ENCODE measurements around the gene EVL. TPM values are rescaled to one million over a fixed set of nuclear protein-coding genes. Genes with fewer than 3 reads are reported as not detected.

The EVL gene
- total and polyA plus RNA-seq, 2 donors (not counting 3 experiments of a cell fraction or from before 2014, with no cell fraction given): 34.6 to 62.5 TPM

- Histone ChIP-seq H3K9ac (replicated peaks; ENCODE audit: extremely low read depth, insufficient read depth, low read length) (peak overlapping the region; percentile 30), H3K36me3 (ENCODE audit: control insufficient read depth in 2 of 2, extremely low read depth in 1 of 2, insufficient read depth in 2 of 2, low read length in 2 of 2) (no peaks in the 10 kb centered on the region), H4K20me1 (replicated peaks; ENCODE audit: control insufficient read depth, extremely low read depth, insufficient read depth, low read length) (no peaks in the 10 kb centered on the region), H3K4me1 (ENCODE audit: control insufficient read depth, extremely low read depth, insufficient read depth, low read length) (peaks cover 5% of the 10 kb centered on the region), H3K4me3 (replicated peaks in 1 of 3; ENCODE audit: insufficient read depth in 1 of 3, low read depth in 1 of 3, low read length in 3 of 3) (peak overlapping the region in 2 of 3 experiments; percentile 12 to 30), H3K27me3 (ENCODE audit: control insufficient read depth in 2 of 2, insufficient read depth in 2 of 2, low read length in 2 of 2) (no peaks in the 10 kb centered on the region), H3K9me1 (replicated peaks; ENCODE audit: control insufficient read depth, extremely low read depth, insufficient read depth, low read length) (no peaks in the 10 kb centered on the region), H3K79me2 (ENCODE audit: control insufficient read depth, insufficient read depth, low read length) (no peaks in the 10 kb centered on the region), H3K9me3 (replicated peaks; ENCODE audit: control insufficient read depth, insufficient read depth, low read length) (no peaks in the 10 kb centered on the region), H3K27ac (ENCODE audit: insufficient read depth, low read depth, low read length) (peak overlapping the region; percentile 45), H2AFZ (ENCODE audit: low read depth, low read length) (peak overlapping the region; percentile 92), H3K4me2 (ENCODE audit: insufficient read depth, low read length) (peak overlapping the region; percentile 37)
- ChIA-PET POLR2A (interaction anchor here (0.6 kb wide), 1 partner anchor 551 kb away, joined by 3 read pairs; no protein-coding TSS in a partner anchor), CTCF (interaction anchor here (0.5 to 2.2 kb wide), 38 partner anchors 9 to 463 kb away, joined by 3 to 26 read pairs (median 4); no protein-coding TSS in a partner anchor)
- intact Hi-C loops (cut with micrococcal nuclease) (loop anchor here (1.0 to 2.0 kb wide), 8 partner anchors 48 to 462 kb away; no protein-coding TSS in a partner anchor), dilution Hi-C loops (cut with MboI; ENCODE audit: extremely low pct_ligation_motif_present, low sequenced_read_pairs) (no loop called here)
- TF ChIP-seq JUN (IDR thresholded peaks at IDR 0.05; ENCODE audit: borderline replicate concordance, insufficient read depth, insufficient read length, low read depth) (no peak), POLR2AphosphoS5 (IDR thresholded peaks at IDR 0.05; ENCODE audit: insufficient read depth, low read depth, low read length) (peak; percentile 64), POLR2A (IDR thresholded peaks at IDR 0.05; ENCODE audit: low read depth, low read length) (no peak), FOS (IDR thresholded peaks at IDR 0.05; ENCODE audit: borderline replicate concordance, insufficient read depth, low read length) (no peak)
- TF ChIP-seq, protein P1, sequence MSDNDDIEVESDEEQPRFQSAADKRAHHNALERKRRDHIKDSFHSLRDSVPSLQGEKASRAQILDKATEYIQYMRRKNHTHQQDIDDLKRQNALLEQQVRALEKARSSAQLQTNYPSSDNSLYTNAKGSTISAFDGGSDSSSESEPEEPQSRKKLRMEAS (IDR thresholded peaks at IDR 0.05; ENCODE audit: insufficient read depth, insufficient read length): peak; percentile 86
- TF ChIP-seq, protein P2, sequence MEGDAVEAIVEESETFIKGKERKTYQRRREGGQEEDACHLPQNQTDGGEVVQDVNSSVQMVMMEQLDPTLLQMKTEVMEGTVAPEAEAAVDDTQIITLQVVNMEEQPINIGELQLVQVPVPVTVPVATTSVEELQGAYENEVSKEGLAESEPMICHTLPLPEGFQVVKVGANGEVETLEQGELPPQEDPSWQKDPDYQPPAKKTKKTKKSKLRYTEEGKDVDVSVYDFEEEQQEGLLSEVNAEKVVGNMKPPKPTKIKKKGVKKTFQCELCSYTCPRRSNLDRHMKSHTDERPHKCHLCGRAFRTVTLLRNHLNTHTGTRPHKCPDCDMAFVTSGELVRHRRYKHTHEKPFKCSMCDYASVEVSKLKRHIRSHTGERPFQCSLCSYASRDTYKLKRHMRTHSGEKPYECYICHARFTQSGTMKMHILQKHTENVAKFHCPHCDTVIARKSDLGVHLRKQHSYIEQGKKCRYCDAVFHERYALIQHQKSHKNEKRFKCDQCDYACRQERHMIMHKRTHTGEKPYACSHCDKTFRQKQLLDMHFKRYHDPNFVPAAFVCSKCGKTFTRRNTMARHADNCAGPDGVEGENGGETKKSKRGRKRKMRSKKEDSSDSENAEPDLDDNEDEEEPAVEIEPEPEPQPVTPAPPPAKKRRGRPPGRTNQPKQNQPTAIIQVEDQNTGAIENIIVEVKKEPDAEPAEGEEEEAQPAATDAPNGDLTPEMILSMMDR (IDR thresholded peaks at IDR 0.05; ENCODE audit: extremely low read depth in 1 of 2, insufficient read depth in 1 of 2, low read depth in 1 of 2, low read length in 2 of 2): peak; percentile 96 to 99
- FAIRE-seq (peak; percentile 96), DNase-seq (ENCODE audit: low read depth, low spot score) (peak; percentile 97)
- no TSS peak for BruUV-seq (replicated peaks)
Measured at GRCh38 chr14:100192672-100193416, 127.6 kb downstream of the EVL start.

MicroRNAs encoded within 50 kb of the gene (microRNA counts, 767-probe panel; counts per million panel counts)
- microRNA hsa-miR-151b: 723 counts per million, percentile 96 among the panel's probes with 10 or more counts
- microRNA hsa-miR-342-3p: 723 counts per million, percentile 96 among the panel's probes with 10 or more counts
- microRNA hsa-miR-342-5p: 723 counts per million, percentile 96 among the panel's probes with 10 or more counts

Small RNA genes lying within 50 kb of the gene (microRNA-seq; reads per million reads assigned to microRNA genes)
- gene MIR151B (ENCODE audit: borderline number of aligned reads, borderline replicate concordance) (3.8 reads per million, percentile 3 among the genes with 10 or more reads in this experiment), gene MIR342 (ENCODE audit: borderline number of aligned reads, borderline replicate concordance) (614 reads per million, percentile 77 among the genes with 10 or more reads in this experiment)

Small RNA genes lying within 50 kb of the gene (small RNA-seq; reads per million reads assigned to genes)
- not detected for gene MIR151B (ENCODE audit: insufficient read depth, insufficient read length, low read depth, low replicate concordance)
- 5.9 reads per million, percentile 44 among the genes with 10 or more reads in this experiment for gene MIR342 (ENCODE audit: insufficient read depth, insufficient read length, low read depth, low replicate concordance)

Other genes starting within 250 kb of the EVL start
- not detected in 2 replicates for gene DEGS2, start 94.2 kb downstream of the EVL start, total RNA-seq
- gene DEGS2, start 94.2 kb downstream of the EVL start, polyA plus RNA-seq: 0.02 and 0.06 TPM in 2 replicates
- gene YY1, start 173.7 kb downstream of the EVL start, total RNA-seq: 71.0 and 78.6 TPM in 2 replicates
- 18.6 and 23.5 TPM in 2 replicates for gene YY1, start 173.7 kb downstream of the EVL start, polyA plus RNA-seq
- 108 and 132 TPM in 2 replicates for gene SLC25A29, start 241.0 kb downstream of the EVL start, total RNA-seq
- 154 and 187 TPM in 2 replicates for gene SLC25A29, start 241.0 kb downstream of the EVL start, polyA plus RNA-seq

Data from endothelial cell of umbilical vein (primary cell).